K562 (cell line): Measurements from ENCODE around the gene CALML4. TPM values are rescaled to one million over a fixed set of nuclear protein-coding genes. Genes with fewer than 3 reads are reported as not detected.

Experiments used
- ARID3A ChIP-seq: IDR thresholded peaks from 2 replicates; pipeline ENCODE4 v1.6.1; 2012; ENCODE audit warnings: low read depth, low read length, improper control_type of control experiment, borderline replicate concordance
- CEBPG ChIP-seq, 3 experiments: fragments of 200-800 bp in 1 of 3; sonication (Bioruptor generic) in 1 of 3; sonication (generic) in 1 of 3; formaldehyde crosslinking in 1 of 3; IDR thresholded peaks in 2 of 3; conservative IDR thresholded peaks in 1 of 3; 2 replicates each; pipeline versions ENCODE4 v1.6.1 to v1.8.0; 2016 to 2022; ENCODE audit warnings: missing compliant biosample characterization in 2 of 3, missing genetic modification characterization in 2 of 3, mild to moderate bottlenecking in 1 of 3, missing genetic modification reagents in 1 of 3
- CHCHD3 ChIP-seq: fragments of 250-450 bp; sonication (Bioruptor Pico); IDR thresholded peaks from 2 replicates; pipeline ENCODE4 v2.1.2; 2022; ENCODE audit warnings: mild to moderate bottlenecking
- JUN ChIP-seq, 2 experiments: sonication (generic) in 1 of 2; formaldehyde crosslinking in 1 of 2; IDR thresholded peaks; 2 replicates each; pipeline versions ENCODE4 v1.6.1 to v1.8.0; 2012 to 2022; ENCODE audit warnings: borderline replicate concordance in 2 of 2, mild to moderate bottlenecking in 2 of 2, improper control_type of control experiment in 1 of 2, low read depth in 1 of 2, low read length in 1 of 2, missing genetic modification reagents in 1 of 2
- MAZ ChIP-seq, 2 experiments: fragments of 450-650 bp in 1 of 2; sonication (generic) in 1 of 2; formaldehyde crosslinking; IDR thresholded peaks in 1 of 2; conservative IDR thresholded peaks in 1 of 2; 2 replicates each; pipeline versions ENCODE4 v1.4.0 to v1.5.0; 2020; ENCODE audit warnings: mild to moderate bottlenecking in 1 of 2, missing genetic modification reagents in 1 of 2
- MCM2 ChIP-seq: fragments of 450-650 bp; IDR thresholded peaks from 2 replicates; pipeline ENCODE4 v1.6.1; 2017; ENCODE audit warnings: low read depth, mild to moderate bottlenecking
- RAD21 ChIP-seq, 2 experiments: fragments of 250-450 bp in 1 of 2; fragments of 450-650 bp in 1 of 2; sonication (Bioruptor Pico) in 1 of 2; formaldehyde crosslinking in 1 of 2; IDR thresholded peaks in 1 of 2; conservative IDR thresholded peaks in 1 of 2; 2 replicates each; pipeline versions ENCODE4 v1.4.0 to v1.8.0; 2020 to 2022; ENCODE audit warnings: mild to moderate bottlenecking in 2 of 2, moderate library complexity in 1 of 2
- RCOR1 ChIP-seq, 2 experiments: IDR thresholded peaks; 2 replicates each; pipeline ENCODE4 v1.6.1; 2012; ENCODE audit warnings: low read depth in 2 of 2, low read length in 2 of 2, borderline replicate concordance in 1 of 2, improper control_type of control experiment in 1 of 2
- ZBTB33 ChIP-seq: sonication (generic); formaldehyde crosslinking; IDR thresholded peaks from 2 replicates; pipeline ENCODE4 v1.8.1; 2023; ENCODE audit warnings: mild to moderate bottlenecking, missing genetic modification reagents
- ZBTB7A ChIP-seq: IDR thresholded peaks from 2 replicates; pipeline ENCODE4 v1.6.1; 2011; ENCODE audit warnings: low read depth, mild to moderate bottlenecking, low read length, moderate library complexity, borderline replicate concordance; ENCODE audit not compliant: control insufficient read depth
- ZNF740 ChIP-seq, 3 experiments: fragments of 200-800 bp in 1 of 3; sonication (Bioruptor generic) in 1 of 3; sonication (generic) in 1 of 3; formaldehyde crosslinking in 1 of 3; IDR thresholded peaks; 2 replicates each; pipeline versions ENCODE4 v1.6.1 to v1.8.0; 2016 to 2022; ENCODE audit warnings: mild to moderate bottlenecking in 2 of 3, missing compliant biosample characterization in 2 of 3, missing genetic modification characterization in 2 of 3, missing genetic modification reagents in 1 of 3
- polyA plus RNA-seq, 8 experiments: library from polyadenylated mRNA; depleted of rRNA in 4 of 8; stranded (reverse) in 5 of 8; unstranded in 3 of 8; fragments of >200 nt; fragmentation: Nextera tagmentation in 2 of 8; fragmentation: Illumina TruSeq in 1 of 8; extraction: Ambion mirVana in 2 of 8; extraction: Trizol in 1 of 8; gene quantifications; 2 replicates each; pipeline versions ENCODE4 v1.2.1 to v1.2.3, GENCODE V29; 2011 to 2014; ENCODE audit warnings: inconsistent platforms in 1 of 8, missing spikeins in 1 of 8
- total RNA-seq, 7 experiments: library from RNA; depleted of rRNA in 6 of 7; stranded (reverse); fragments of >200 nt in 6 of 7; fragmentation: Illumina TruSeq in 2 of 7; extraction: Trizol in 2 of 7; gene quantifications; 2 replicates each; pipeline versions ENCODE4 v1.2.1 to v1.2.3, GENCODE V29; 2011 to 2021; ENCODE audit warnings: low replicate concordance in 1 of 7

The CALML4 gene
- total and polyA plus RNA-seq, 9 of the 15 experiments (the other 6 are each of a cell fraction or from before 2014, with no cell fraction given) = 2.8 to 30.6 (median 15.5) TPM

GRCh38 chr15:68210821-68211655 is 5.9 kb upstream of the CALML4 start (continued):
- TF ChIP-seq ARID3A = no peak
- 0 out of 4 replicates have a peak, but pooled peaks of 1 of the 2 experiments have one; percentile 17 for TF ChIP-seq RCOR1 (IDR thresholded peaks at IDR 0.05; ENCODE audit: borderline replicate concordance in 1 of 2, low read depth in 2 of 2, low read length in 2 of 2)
- TF ChIP-seq MAZ (CRISPR knock-in tag; conservative IDR thresholded peaks at IDR 0.05 in 1 of 2, IDR thresholded peaks at IDR 0.05 in 1 of 2) = peak; percentile 20 to 59; a peak in 2 of 4 replicates
- peak; percentile 46; the same call in 1 of the 2 replicates for TF ChIP-seq ZBTB7A
- no peak for TF ChIP-seq MCM2
- TF ChIP-seq CHCHD3 = no peak
- peak; percentile 41 to 60 for TF ChIP-seq RAD21 (CRISPR knock-in tag; conservative IDR thresholded peaks at IDR 0.05 in 1 of 2, IDR thresholded peaks at IDR 0.05 in 1 of 2)
- peak; percentile 99 for TF ChIP-seq ZBTB33 (CRISPR knock-in tag)
- TF ChIP-seq CEBPG (CRISPR knock-in tag; IDR thresholded peaks at IDR 0.05) = no peak
- no peak for TF ChIP-seq CEBPG (tag; conservative IDR thresholded peaks at IDR 0.05 in 1 of 2, IDR thresholded peaks at IDR 0.05 in 1 of 2)
- TF ChIP-seq ZNF740 (CRISPR knock-in tag; IDR thresholded peaks at IDR 0.05) = peak; percentile 93
- peak in 1 of 2 experiments; percentile 66; a peak in 1 of 4 replicates for TF ChIP-seq ZNF740 (tag; IDR thresholded peaks at IDR 0.05)
- no peak for TF ChIP-seq JUN (IDR thresholded peaks at IDR 0.05; ENCODE audit: borderline replicate concordance, low read depth, low read length)
- TF ChIP-seq JUN (CRISPR knock-in tag; IDR thresholded peaks at IDR 0.05; ENCODE audit: borderline replicate concordance) = no peak
